LHCN-M2 (cell line): ENCODE results near the gene HRH3. TPM values are rescaled to one million over a fixed set of nuclear protein-coding genes. Genes with fewer than 3 reads are reported as not detected.
A peak's percentile ranks its signal among the peaks of the same experiment; 100 is the strongest.

ENCODE experiments used
- DNase-seq: peaks from one replicate; pipeline ENCODE4 v3.0.0-alpha.2; 2012; ENCODE audit warnings: low read depth
- total RNA-seq: library from RNA; depleted of rRNA; stranded (reverse); fragments of >200 nt; gene quantifications from 2 replicates; pipeline ENCODE4 v1.2.3, GENCODE V29; 2014

Gene HRH3
- total RNA-seq, 1 experiment from 2014 or later, result not detected

DNA sequence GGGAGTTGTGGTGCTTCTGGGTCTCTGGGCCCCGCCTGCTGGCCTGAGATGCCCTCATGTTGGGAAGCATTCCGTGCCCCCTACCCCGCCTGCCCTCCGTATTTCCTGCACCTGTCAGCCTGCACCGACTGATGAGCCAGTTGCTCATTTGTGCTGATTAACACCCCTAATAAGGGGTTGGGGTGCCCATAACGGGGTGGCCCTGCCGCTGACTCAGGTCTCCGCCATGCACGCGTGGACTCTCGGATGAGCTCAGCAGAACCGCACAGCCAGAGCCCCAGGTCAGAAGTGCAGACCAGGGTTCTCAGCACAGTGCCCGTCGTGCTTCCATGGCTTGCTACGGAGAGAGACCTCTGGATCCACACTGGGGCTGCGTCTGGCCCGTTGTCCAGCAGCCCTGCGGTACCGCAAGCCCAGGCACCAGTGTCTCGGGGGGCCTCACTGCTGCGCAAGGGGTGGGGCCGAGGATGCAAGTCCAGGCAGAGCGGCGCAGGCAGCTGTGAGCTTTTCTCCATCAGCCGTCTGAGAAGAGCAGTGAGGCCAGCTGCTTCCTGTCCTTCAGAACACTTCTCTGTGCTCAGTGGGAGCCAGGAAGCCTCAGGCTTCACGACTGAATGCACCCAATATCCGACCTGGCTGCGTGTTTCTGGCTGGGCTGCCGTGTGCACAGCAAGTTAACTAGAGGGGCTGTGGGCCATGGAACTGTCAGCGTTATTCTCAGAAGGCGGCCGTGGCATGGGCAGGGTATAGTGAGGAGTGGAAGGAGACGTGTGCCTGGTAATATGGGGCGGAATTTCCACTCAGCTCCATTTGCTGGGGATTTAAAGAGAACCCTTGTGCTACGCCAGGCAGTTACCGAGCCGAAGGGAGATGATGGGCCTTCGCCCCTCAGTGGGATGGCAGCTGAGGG, 18.6 kb downstream of the HRH3 start:
- no peak for DNase-seq

DNA sequence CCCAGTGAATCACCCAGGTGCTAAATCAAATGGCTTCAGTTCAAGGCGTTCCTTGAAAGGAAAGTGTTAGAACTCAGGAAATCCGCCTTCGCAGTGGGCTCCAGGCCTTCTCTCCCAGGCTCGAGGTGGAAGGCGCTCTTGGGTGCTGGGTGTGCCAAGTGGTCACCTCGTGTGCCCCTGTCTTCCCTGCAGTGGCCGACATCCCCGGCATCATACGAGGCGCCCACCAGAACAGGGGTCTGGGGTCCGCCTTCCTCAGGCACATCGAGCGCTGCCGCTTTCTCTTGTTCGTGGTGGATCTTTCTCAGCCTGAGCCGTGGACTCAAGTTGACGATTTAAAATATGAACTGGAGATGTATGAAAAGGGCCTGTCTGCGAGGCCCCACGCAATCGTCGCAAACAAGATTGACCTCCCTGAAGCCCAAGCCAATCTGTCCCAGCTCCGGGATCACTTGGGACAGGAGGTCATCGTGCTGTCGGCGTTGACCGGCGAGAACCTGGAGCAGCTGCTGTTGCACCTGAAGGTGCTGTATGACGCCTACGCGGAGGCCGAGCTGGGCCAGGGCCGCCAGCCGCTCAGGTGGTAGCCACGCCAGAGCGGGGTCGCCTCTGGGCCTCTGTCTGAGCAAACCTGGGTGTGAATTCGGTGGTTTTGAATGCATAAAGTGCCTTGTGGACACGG, 19.4 kb downstream of the HRH3 start:
- DNase-seq, result no peak

DNA sequence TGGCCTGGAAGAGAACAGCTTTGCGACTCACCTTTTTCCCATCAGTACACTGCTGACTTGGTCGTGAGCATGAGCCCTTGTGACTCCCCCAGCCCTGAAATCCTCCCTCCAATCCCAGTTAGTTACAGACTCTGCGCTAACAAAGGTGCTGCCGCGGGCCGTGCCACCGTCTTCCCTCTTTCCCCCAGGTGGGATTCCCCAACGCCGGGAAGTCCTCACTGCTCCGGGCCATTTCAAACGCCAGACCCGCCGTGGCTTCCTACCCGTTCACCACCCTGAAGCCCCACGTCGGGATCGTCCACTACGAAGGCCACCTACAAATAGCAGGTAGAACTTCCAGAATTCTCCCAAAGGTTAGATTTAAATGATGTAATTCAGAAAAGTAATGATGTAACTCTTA, 21.1 kb downstream of the HRH3 start:
- no peak for DNase-seq

DNA sequence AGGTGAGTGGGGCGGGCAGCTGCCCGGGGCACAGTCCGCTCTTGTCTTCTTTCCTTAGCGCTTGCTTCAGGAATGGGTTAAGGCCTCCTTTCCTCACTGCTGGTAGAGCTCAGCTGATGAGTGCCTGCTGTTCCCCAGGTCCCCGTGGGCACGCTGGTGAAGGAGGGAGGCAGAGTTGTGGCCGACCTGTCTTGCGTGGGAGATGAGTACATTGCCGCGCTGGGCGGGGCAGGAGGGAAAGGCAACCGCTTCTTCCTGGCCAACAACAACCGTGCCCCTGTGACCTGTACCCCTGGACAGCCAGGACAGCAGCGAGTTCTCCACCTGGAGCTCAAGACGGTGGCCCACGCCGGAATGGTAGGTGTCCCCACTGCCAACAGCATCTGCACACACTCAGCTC, 21.6 kb downstream of the HRH3 start:
- no peak for DNase-seq

DNA sequence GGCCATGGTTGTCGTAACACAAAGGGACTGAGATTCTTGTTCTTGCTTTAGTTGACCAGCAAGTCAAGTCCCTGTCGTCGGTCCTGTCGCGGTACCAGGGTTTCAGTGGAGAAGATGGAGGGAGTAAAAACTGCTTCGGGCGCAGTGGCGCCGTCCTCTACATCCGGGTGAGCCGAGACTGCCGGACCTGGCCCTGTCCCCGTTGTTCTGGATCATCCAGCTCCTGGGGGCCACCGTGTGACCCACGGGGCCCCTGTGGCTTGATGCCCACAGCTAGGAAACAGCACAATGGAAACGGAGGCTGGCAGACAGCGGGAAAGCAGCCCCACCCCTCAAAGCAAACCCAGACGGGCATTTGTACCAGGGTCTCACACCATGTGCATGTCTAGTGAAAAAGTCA, 22.3 kb downstream of the HRH3 start:
- no peak for DNase-seq

DNA sequence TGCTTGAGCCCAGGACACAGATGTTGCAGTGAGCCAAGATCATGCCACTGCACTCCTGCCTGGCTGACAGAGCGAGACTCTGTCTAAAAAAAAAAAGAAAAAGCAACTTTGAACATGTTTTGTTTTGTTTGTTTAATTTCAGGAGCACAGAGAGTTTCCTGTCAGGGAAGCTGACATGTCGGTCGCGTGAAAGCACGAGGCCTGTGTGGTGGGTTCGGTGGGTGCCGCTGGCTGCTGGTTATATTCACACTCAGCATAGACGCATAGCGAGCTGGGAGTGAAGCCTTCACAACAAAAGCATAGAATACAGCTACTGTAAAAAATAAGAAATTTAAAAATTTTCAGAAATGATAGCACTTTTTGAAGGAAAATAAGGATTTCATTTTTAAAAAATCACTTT, 22.8 kb downstream of the HRH3 start:
- DNase-seq, result no peak

DNA sequence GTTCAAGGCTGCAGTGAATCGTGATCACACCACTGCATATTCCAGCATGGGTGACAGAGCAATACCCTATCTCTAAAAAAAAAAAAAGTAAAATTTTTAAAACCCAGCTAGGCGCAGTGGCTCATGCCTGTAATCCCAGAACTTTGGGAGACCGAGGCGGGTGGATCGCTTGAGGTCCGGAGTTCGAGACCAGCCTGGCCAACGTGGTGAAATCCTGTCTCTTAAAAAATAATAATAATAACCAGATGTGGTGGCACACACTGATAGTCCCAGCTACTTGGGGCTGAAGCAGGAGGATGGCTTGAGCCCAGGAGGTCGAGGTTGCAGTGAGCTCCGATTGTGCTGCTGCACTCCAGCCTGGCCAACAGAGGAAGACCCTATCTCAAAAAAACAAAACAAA, 23.8 kb downstream of the HRH3 start:
- DNase-seq, result no peak

DNA sequence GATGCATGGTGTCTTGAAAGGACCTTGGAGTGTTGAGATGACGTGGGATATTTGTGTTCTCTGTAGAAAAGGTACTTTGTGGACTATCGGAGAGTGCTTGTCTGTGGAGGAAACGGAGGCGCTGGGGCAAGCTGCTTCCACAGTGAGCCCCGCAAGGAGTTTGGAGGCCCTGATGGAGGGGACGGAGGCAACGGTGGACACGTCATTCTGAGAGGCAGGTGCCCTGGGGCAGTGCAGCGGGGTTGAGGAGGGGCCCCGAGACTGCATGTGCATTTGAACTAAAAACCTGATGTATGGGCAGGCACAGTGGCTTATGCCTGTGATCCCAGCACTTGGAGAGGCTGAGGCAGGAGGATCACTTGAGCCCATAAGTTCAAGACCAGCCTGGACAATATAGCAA, 24.3 kb downstream of the HRH3 start:
- no peak for DNase-seq

DNA sequence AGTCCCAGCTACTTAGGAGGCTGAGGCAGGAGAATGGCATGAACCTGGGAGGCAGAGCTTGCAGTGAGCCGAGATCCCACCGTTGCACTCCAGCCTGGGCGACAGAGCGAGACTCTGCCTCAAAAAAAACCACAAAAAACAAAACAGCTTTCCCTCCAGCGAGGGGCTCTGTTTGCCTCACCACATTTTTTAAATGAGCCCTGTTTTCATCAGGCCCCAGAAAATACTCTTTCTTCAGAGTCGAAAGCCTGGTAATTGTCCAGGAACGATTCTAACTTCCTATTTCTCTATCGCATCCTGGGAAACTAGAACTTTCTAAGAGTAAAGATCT, 25.0 kb downstream of the HRH3 start:
- DNase-seq, result no peak

DNA sequence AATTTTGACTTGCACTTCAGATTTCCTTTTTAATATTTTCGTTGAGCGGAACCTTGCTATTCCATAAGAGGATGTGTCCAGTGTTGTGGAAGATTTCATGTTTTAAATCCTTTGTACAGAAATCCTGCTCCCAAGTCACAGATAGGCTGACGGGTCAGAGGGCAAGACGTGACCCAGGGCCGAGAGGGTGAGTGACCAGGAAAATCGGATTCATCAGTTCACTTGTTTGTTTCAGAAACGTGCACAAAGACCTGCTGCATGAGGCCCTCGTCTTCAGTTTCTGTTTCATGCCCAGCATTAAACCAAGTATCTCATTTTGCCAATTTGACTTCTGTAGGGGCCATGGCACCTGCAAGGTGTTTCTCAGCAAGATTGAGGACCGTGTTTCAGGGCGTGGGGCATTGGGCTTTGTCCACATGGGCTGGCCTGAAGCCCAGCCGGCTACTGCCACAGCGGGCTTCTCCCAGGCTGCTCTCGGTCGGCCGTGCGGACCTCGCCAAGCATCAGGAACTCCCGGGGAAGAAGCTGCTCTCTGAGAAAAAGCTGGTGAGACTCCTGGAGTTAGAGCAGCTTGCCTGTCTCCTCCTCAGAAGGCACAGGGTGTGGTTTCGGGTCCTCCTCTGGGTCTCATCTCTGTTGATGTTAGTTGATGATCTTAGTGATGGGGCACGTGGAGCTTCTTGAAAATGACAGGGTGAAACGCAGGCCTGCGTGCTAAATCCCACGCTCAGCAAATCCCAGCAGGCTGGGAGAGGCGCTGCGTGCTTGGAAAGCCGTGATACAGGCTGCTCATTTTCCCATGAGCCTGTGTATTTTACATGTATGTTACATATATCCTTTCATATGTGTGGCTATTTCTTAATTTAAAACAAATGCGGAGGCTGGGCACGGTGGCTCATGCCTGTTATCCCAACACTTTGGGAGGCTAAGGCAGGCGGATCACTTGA, 26.7 kb downstream of the HRH3 start:
- no peak for DNase-seq

DNA sequence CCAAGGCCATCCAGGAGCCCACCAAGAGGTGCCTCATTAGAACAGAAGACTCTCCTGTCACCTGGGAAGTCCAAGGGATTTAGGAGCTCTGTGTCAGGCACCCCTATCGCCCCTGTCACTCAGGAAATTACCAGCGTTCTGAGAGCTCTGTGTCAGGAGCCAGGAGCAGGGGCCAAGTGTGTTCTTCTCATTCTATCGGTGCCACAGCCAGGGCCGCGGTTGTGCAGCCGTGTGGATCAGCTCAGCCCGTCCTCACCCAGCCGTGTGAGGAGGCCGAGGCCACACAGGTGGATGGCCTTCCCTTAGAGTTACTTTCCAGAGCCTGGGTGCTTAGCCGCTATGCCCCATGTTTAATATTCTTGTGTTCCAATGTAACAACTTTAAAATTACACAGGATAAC, 27.4 kb downstream of the HRH3 start:
- no peak for DNase-seq

DNA sequence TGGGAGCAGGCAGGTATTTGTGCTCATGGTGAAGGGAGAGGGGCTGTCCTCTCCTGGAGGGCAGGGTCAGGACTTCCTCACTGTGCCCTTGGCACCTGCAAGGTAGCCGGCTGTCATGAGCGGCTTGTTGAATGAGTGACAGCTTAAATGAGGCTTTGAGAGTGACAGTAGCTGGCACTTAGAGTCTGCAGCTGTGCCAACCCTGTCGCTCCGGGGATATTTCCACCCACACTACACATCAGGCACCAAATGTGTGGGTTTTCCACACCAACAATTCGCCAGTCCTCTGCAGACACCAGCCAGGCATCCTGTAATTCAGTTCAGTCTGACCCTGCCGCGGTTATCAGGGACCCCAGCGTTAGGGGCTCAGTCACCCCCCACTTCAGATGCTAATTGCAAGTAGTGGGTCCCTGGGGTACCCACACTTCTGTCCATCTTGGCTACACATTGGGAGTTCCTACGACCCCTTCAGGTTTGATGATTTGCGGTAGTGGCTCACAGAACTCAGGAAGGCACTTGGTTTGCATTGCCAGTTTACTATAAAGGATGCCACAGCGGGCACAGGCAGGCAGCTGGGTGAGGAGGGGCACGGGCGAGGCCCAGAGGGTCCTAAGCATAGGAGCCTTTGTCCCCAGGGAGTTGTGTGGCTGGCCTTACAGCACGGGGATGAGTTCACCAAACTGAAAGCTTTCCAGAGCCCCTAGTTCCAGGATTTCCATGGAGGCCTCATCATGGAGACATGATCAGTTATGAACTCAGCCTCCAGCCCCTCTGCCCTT, 28.1 kb downstream of the HRH3 start:
- DNase-seq, result no peak

DNA sequence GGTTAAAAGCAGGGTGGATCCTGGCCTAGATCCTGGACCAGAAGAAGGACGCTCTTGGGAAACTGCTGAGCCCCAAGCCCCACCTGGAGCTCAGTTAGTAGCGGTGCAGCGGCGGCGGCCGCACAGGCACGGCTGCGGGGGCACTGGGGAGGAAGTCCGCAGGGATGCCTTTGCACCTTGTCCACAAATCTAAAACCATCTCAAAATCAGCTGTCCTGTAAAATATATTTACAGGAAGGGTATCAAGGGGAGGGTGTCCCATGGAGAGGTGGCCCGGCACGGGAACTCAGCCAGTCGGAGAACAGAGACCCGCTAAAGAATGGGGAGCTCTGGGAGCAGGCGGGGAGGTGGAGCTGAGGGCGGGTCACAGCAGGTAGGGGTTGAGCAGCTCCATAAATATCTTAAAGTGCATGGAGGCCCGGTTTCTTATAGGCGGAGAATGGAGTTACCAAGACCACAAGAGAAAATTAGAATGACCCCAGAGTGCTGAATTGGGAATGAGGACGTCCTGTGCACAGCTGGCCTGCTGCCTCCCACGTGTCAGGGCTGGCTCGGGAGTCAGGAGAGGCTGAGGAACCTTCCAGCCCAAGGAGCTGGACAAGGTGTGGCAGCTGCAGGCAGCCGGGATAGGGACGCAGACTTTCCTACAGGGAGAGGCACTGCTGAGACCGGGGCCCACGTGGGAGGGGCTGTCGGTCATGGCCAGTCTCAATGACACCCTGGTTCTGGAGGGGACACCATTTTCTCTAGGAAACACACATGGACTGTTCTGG, 29.3 kb downstream of the HRH3 start:
- no peak for DNase-seq

DNA sequence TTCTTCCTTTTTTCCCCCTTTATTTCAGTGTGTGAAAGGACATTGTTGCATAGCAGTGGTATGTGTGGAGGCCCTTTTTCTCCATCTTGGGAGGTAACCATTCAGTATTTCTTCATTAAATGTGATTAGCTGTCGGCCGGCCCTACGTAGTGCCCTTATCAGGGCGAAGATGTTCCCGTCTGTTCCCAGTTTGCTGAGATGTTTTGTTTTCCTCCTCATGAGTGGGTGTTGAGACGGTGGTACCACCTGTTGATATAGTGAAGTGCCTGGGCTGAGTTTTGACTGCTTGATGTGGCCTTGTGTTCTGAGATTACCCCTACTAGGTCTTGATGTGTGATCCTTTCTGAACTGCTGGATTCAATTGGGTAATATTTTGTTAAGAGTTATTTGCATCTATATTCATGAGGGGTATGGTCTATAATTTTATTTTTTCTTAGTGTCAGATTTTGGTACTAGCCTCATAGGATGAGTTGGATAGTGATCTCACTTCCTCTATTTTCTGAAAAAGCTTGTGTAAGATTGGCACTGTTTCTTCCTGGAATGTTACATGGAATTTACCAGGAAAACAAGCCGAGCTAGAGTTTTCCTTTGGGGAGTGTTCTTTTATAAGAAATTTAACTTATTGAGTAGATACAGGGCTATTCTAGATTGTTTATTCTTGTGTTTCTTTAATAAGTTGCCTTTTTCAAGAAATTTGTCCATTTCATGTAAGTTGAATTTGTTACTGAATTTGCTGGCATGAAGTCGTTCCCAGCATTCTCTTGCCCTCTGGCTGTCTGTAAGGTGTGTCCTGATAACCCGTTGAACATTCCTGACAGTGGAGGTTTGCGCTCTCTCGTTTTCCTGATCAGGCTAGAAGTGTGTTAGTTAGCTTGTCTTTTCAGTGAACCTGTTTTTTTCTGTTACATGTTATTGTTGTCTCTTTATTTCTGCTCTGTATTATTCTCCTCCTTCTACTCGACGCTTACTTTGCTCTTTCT, 32.9 kb downstream of the HRH3 start:
- no peak for DNase-seq

DNA sequence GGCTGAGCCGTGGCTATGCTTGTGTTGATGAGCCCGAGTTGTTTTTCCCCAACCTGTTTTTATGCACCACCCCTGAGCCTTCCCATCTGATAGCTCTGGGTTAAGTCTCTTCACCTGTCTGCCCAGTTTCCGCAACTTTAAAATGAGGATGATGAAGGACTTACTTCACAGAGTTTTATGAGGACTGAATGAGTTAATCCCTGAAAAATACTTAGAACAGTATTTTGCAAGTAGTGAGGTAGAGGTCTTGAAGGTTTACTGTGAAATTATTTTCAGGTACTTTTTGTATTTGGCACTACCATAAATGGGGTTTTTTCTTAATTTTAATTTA, 34.0 kb downstream of the HRH3 start:
- no peak for DNase-seq

DNA sequence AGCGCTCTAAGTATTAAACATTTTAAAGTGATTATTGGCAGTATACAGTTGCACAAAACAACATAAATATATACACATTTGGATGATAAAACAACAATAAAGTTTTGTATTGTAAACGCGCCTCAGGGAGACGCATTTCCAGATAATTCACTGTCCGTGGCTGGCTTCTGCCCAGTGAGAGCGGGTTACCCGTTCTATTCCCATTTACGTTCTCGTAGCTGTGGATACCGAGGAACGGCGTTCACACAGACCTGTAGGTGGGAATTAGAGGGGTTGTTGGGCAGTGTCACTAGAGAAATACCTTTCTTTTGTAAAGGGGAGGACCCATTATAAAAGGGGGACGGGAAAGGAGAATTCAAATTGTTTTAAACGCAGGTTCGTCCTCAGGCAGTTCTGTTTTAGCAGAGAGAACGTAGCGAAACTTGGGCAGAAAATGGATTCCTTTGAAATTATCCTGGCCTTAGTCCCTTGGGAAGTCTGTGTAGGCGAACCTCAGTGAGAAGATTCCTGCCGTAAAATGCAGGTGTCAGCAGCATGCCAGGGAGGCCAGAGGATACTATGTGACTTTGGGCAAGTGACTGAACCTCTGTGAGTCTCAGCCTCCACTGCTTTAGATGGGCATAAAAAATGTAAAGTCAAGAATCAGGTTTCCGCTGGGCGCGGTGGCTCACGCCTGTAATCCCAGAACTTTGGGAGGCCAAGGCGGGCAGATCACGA, 36.5 kb downstream of the HRH3 start:
- DNase-seq, result no peak

DNA sequence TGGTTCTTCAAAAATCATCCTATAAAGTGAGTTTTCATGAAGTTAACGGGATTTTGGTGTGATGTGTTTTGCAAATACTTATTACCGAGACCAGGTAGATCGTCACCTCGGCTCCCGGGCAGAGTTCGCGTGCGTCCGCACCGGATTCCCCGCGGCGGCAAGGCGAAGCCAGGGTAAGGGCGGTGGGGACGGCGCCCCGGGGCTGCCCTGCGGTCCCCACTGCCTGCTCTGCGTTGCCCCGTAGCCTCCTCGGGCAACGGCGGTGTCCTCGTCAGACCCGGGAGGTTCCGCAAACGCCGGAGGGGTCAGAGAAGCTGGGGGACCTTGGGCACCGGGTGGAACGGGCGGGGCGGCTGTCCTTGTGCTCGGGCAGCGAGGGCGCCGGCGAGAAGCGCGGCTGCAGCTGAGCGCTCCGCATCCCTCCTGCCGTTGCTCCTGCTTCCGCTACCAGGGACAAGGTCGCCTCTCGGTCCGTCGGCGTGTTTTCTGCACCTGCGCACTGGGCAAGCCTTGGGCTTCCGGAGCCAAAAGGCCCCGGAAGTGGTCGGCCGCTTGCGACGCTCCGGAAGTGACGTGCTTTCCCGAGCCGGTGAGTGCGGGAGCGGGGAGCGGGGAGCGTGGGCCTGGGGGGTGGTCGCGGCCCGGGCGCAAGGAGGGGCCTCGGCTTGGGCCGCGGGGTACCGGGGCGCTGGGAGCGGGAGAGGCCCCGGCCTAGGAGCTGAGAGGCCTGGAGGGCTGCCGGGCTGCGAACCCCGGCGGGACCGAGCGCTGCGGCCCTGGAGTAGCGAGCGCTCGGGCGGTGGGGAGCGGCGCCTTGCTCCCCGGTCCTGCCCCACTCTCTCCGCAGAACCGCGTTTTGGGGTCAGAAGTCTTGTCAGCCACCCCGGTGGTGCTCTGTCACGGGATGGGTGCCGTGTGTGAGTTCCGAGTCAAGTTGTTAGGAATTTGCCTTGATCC, 37.3 kb downstream of the HRH3 start, which contains the start of gene MTG2:
TSS of gene MTG2 (plus strand) at position 560 of the 957 bp plus-strand sequence. CDS start 10,393 bp downstream, outside the sequence.
- DNase-seq, result peak; percentile 91
